Mesenchymal stem cell (in vitro differentiated cells and primary cell): ENCODE measurements around the gene PHOSPHO1.
"Not testable (repeated sequence)": the region's sequence is repeated elsewhere in the genome, so short reads cannot be mapped to it uniquely, and the experiment has no call there.

Experiments used
- DNase-seq: peaks from one replicate; pipeline ENCODE4 v3.0.0-alpha.2; 2013
- H2AFZ ChIP-seq: one replicate; pipeline ENCODE4 v1.6.1; 2013; ENCODE audit warnings: low read depth, mild to moderate bottlenecking, control low read depth, inconsistent platforms, low read length, moderate library complexity
- H2AK5ac ChIP-seq: 2 replicates; pipeline ENCODE4 v1.6.1; 2013; ENCODE audit warnings: low read length, moderate library complexity, mild to moderate bottlenecking, inconsistent platforms; ENCODE audit not compliant: severe bottlenecking
- H2BK120ac ChIP-seq: one replicate; pipeline ENCODE4 v1.6.1; 2013; ENCODE audit warnings: low read depth, mild to moderate bottlenecking, inconsistent platforms, low read length, moderate library complexity
- H2BK12ac ChIP-seq, 2 experiments: one replicate each; pipeline ENCODE4 v1.6.1; 2013; ENCODE audit warnings: inconsistent platforms in 2 of 2, low read length in 2 of 2, mild to moderate bottlenecking in 2 of 2, moderate library complexity in 2 of 2, control low read depth in 1 of 2
- H2BK15ac ChIP-seq: one replicate; pipeline ENCODE4 v1.6.1; 2013; ENCODE audit warnings: mild to moderate bottlenecking, low read depth, inconsistent platforms; ENCODE audit not compliant: poor library complexity, severe bottlenecking
- H2BK5ac ChIP-seq: 2 replicates; pipeline ENCODE4 v1.6.1; 2013; ENCODE audit warnings: low read depth, mild to moderate bottlenecking, low read length, control low read depth, inconsistent platforms; ENCODE audit not compliant: poor library complexity, severe bottlenecking
- H3K14ac ChIP-seq, 2 experiments: one replicate each; pipeline ENCODE4 v1.6.1; 2013; ENCODE audit warnings: inconsistent platforms in 2 of 2, low read length in 2 of 2, control low read depth in 1 of 2, mild to moderate bottlenecking in 1 of 2, moderate library complexity in 1 of 2
- H3K18ac ChIP-seq, 2 experiments: one replicate each; pipeline ENCODE4 v1.6.1; 2013; ENCODE audit warnings: inconsistent platforms in 2 of 2, low read length in 2 of 2, control low read depth in 1 of 2, low read depth in 1 of 2, mild to moderate bottlenecking in 1 of 2
- H3K23ac ChIP-seq, 2 experiments: one replicate each; pipeline ENCODE4 v1.6.1; 2013; ENCODE audit warnings: inconsistent platforms in 2 of 2, low read length in 2 of 2, mild to moderate bottlenecking in 2 of 2, moderate library complexity in 2 of 2, control low read depth in 1 of 2
- H3K27ac ChIP-seq: 2 replicates; pipeline ENCODE4 v1.5.1; 2013; ENCODE audit warnings: mild to moderate bottlenecking, moderate library complexity, low read length, control low read depth, inconsistent platforms; ENCODE audit not compliant: poor library complexity, severe bottlenecking
- H3K27me3 ChIP-seq, 2 experiments: 2 replicates each; pipeline versions ENCODE4 v1.6.1 to v1.7.0; 2013; ENCODE audit warnings: low read length in 2 of 2, mild to moderate bottlenecking in 2 of 2, moderate library complexity in 2 of 2, control low read depth in 1 of 2, inconsistent platforms in 1 of 2; ENCODE audit not compliant: control insufficient read depth in 1 of 2, insufficient read depth in 1 of 2
- H3K36me3 ChIP-seq, 2 experiments: 2 replicates each; pipeline versions ENCODE4 v1.6.1 to v1.7.0; 2013; ENCODE audit warnings: low read length in 2 of 2, control low read depth in 1 of 2, inconsistent platforms in 1 of 2, low read depth in 1 of 2, mild to moderate bottlenecking in 1 of 2; ENCODE audit not compliant: insufficient read depth in 2 of 2, control insufficient read depth in 1 of 2
- H3K4ac ChIP-seq, 2 experiments: one replicate each; pipeline ENCODE4 v1.6.1; 2013; ENCODE audit warnings: inconsistent platforms in 2 of 2, low read length in 2 of 2, mild to moderate bottlenecking in 2 of 2, moderate library complexity in 2 of 2, control low read depth in 1 of 2, low read depth in 1 of 2
- H3K4me1 ChIP-seq: 2 replicates; pipeline ENCODE4 v1.6.1; 2013; ENCODE audit warnings: low read depth, low read length, control low read depth; ENCODE audit not compliant: control insufficient read depth, insufficient read depth
- H3K4me2 ChIP-seq: 2 replicates; pipeline ENCODE4 v1.6.1; 2013; ENCODE audit warnings: low read length, mild to moderate bottlenecking, inconsistent platforms; ENCODE audit not compliant: poor library complexity, severe bottlenecking
- H3K4me3 ChIP-seq, 2 experiments: 2 replicates each; pipeline versions ENCODE4 v1.5.1 to v1.7.0; 2013; ENCODE audit warnings: low read length in 2 of 2, mild to moderate bottlenecking in 2 of 2, control low read depth in 1 of 2, low read depth in 1 of 2; ENCODE audit not compliant: insufficient read depth in 1 of 2
- H3K79me1 ChIP-seq: replicated peaks from 2 replicates; pipeline ENCODE4 v1.6.1; 2013; ENCODE audit warnings: mild to moderate bottlenecking, control low read depth, low read length, inconsistent platforms; ENCODE audit not compliant: poor library complexity, severe bottlenecking
- H3K9ac ChIP-seq: 2 replicates; pipeline ENCODE4 v1.7.0; 2013; ENCODE audit warnings: mild to moderate bottlenecking, low read length, moderate library complexity
- H3K9me3 ChIP-seq: 2 replicates; pipeline ENCODE4 v1.7.0; 2013; ENCODE audit warnings: mild to moderate bottlenecking, low read length; ENCODE audit not compliant: control insufficient read depth
- H4K8ac ChIP-seq: one replicate; pipeline ENCODE4 v1.6.1; 2013; ENCODE audit warnings: inconsistent platforms, mild to moderate bottlenecking, low read length, moderate library complexity
- H4K91ac ChIP-seq: one replicate; pipeline ENCODE4 v1.6.1; 2013; ENCODE audit warnings: mild to moderate bottlenecking, low read length, inconsistent platforms
- WGBS: methylation state at CpG from one replicate; pipeline ENCODE4 v1.1.7; 2013; ENCODE audit warnings: mixed read lengths; 5-methylcytosine and 5-hydroxymethylcytosine counted together

Gene PHOSPHO1

DNA sequence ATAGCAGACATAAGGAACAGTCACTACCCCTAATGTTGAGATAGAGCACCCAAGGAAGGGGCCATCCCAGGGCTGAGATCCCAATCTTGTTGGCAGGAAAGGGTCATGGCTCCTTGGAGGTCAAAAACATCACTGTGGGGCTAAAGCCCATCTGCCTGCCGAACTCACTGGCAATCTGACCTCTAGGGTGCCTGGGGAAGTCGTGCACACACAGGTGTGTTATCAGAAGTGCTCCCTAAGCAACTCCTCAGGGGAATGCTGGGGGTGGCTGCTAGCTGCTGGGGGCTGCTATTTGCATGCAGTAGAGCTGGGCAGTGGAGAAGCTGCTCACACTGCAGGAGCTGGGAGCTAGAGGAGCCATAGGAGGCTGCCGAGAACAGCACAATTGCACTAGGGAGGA lies 47.5 kb upstream of the PHOSPHO1 start:
- Histone ChIP-seq H3K4me2 (no peak overlapping the region), H3K4me1 (no peaks in the 10 kb centered on the region), H3K79me1 (no peaks in the 10 kb centered on the region), H3K9me3 (no peaks in the 10 kb centered on the region), H2AK5ac (no peak overlapping the region), H2AFZ (no peak overlapping the region), H3K4me3 (no peak overlapping the region), H2BK120ac (no peak overlapping the region), H3K27ac (no peak overlapping the region), H3K18ac (peak overlapping the region in 1 of 2 experiments; percentile 8), H3K23ac (no peak overlapping the region), H4K8ac (no peak overlapping the region), H2BK5ac (no peak overlapping the region), H3K14ac (no peak overlapping the region), H4K91ac (no peak overlapping the region), H3K9ac (no peak overlapping the region), H2BK12ac (no peak overlapping the region), H2BK15ac (no peak overlapping the region), H3K36me3 (no peaks in the 10 kb centered on the region), H3K4ac (no peak overlapping the region), H3K27me3 (no peaks in the 10 kb centered on the region)
- DNase-seq = no peak
- WGBS = 75% methylated on average over 3 of the region's 3 CpGs

DNA sequence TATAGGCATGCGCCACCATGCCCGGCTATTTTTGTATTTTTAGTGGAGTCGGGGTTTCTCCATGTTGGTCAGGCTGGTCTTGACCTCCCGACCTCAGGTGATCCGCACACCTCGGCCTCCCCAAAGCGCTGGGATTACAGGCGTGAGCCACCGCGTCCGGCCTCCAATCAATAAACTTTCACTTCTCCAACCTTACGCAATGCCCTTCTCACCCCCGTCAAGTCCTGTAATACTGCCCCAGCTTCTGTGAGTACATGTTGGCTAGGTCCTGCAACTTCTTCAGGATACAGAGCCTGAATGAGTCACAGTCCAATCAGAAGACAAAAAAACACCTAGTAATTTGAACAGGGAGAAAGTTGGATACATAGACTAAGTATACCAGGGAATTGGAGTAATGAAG lies 47.1 kb upstream of the PHOSPHO1 start:
- Histone ChIP-seq H2BK12ac (no peak overlapping the region), H3K18ac (no peak overlapping the region), H4K91ac (no peak overlapping the region), H3K36me3 (no peaks in the 10 kb centered on the region), H3K9me3 (no peaks in the 10 kb centered on the region), H3K4me3 (no peak overlapping the region), H3K4me1 (no peaks in the 10 kb centered on the region), H3K79me1 (no peaks in the 10 kb centered on the region), H2AK5ac (no peak overlapping the region), H3K14ac (no peak overlapping the region), H3K23ac (no peak overlapping the region), H2BK5ac (no peak overlapping the region), H2BK15ac (no peak overlapping the region), H3K27ac (no peak overlapping the region), H2AFZ (no peak overlapping the region), H3K4me2 (no peak overlapping the region), H2BK120ac (no peak overlapping the region), H3K27me3 (no peaks in the 10 kb centered on the region), H4K8ac (no peak overlapping the region), H3K9ac (no peak overlapping the region), H3K4ac (no peak overlapping the region)
- no peak for DNase-seq
- 96% methylated on average over 13 of the region's 13 CpGs for WGBS

DNA sequence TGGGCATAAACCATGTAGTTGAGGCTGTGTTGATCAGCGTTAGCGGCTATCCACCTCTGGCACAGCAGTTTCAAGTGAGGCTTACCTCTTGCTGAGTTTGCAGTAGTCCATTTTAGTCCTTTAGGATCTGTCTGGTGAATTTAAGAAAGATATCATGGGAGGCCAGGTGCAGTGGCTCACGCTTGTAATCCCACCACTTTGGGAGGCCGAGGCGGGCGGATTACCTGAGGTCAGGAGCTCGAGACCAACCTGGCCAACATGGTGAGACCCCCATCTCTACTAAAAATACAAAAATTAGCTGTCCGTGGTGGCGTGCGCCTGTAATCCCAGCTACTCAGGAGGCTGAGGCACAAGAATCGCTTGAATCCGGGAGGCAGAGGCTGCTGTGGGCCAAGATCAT lies 45.4 kb upstream of the PHOSPHO1 start:
- H2BK120ac ChIP-seq, H3K27me3 ChIP-seq, H3K79me1 ChIP-seq, H3K9ac ChIP-seq, H2AK5ac ChIP-seq, H3K4me2 ChIP-seq, H3K23ac ChIP-seq, H2AFZ ChIP-seq, H4K91ac ChIP-seq, H2BK12ac ChIP-seq, H3K27ac ChIP-seq, H3K36me3 ChIP-seq, H3K9me3 ChIP-seq, H3K4me3 ChIP-seq, H3K14ac ChIP-seq, H4K8ac ChIP-seq, H2BK5ac ChIP-seq, H2BK15ac ChIP-seq, H3K4me1 ChIP-seq, DNase-seq, H3K4ac ChIP-seq, H3K18ac ChIP-seq: not testable (repeated sequence)
- WGBS = 91% methylated on average over 12 of the region's 12 CpGs

DNA sequence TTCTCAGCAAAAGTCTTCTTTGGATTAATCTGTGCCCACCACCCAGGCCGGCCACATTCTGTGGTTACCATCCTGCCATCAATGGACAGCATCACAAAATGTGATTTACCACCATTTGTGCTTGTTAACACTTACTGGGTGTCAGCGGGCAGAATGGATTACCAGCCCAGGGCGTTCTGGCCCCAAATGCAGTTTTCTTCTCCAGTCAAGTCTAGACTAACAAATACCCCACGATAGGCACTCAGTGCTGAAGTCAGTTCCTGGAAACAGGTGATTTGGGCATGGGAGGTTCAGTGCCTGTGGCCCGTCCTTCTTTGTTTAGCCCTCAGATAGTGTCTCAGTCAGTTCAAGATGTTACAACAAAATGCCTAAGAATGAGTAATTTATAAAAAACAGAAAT lies 38.8 kb upstream of the PHOSPHO1 start:
- no peak overlapping the region for H2AK5ac ChIP-seq
- no peak overlapping the region for H3K4ac ChIP-seq
- H2AFZ ChIP-seq = no peak overlapping the region
- WGBS = 75% methylated on average over 4 of the region's 5 CpGs
- H3K18ac ChIP-seq = no peak overlapping the region
- no peak overlapping the region for H3K9ac ChIP-seq
- H3K27me3 ChIP-seq = peaks cover 0 to 4% of the 10 kb centered on the region in 2 experiments
- no peak overlapping the region for H4K91ac ChIP-seq
- H2BK15ac ChIP-seq = no peak overlapping the region
- no peak overlapping the region for H3K4me2 ChIP-seq
- no peak overlapping the region for H3K4me3 ChIP-seq
- H3K27ac ChIP-seq = no peak overlapping the region
- no peak overlapping the region for H2BK5ac ChIP-seq
- no peak for DNase-seq
- no peak overlapping the region for H3K23ac ChIP-seq
- no peaks in the 10 kb centered on the region for H3K4me1 ChIP-seq
- no peaks in the 10 kb centered on the region for H3K9me3 ChIP-seq
- no peak overlapping the region for H3K14ac ChIP-seq
- no peaks in the 10 kb centered on the region for H3K36me3 ChIP-seq
- no peaks in the 10 kb centered on the region for H3K79me1 ChIP-seq
- peak overlapping the region; percentile 54 for H4K8ac ChIP-seq
- H2BK12ac ChIP-seq = no peak overlapping the region
- H2BK120ac ChIP-seq = no peak overlapping the region
